ENCODE measurements around the gene GTPBP4. TPM values are rescaled to one million over a fixed set of nuclear protein-coding genes. Genes with fewer than 3 reads are reported as not detected.
"Not testable (repeated sequence)": the region's sequence is repeated elsewhere in the genome, so short reads cannot be mapped to it uniquely, and the experiment has no call there.

The GTPBP4 gene
- total RNA-seq, 2 experiments from 2014 or later: 109 to 116 TPM

GRCh38 chr10:1061930-1062774 is 73.9 kb downstream of the GTPBP4 start:
- ChIA-PET POLR2A (no interaction called here), CTCF (interaction anchor here (0.6 to 2.9 kb wide), 3 partner anchors 10 to 26 kb away, joined by 3 to 14 read pairs (median 8); no protein-coding TSS in a partner anchor)
- Mint-ChIP-seq H3K27ac (peak overlapping the region; percentile 76), H3K4me1 (peaks cover 80% of the 10 kb centered on the region), H3K36me3 (ENCODE audit: low read depth) (peaks cover 15% of the 10 kb centered on the region), H3K27me3 (no peaks in the 10 kb centered on the region), H3K9me3 (ENCODE audit: low read depth) (no peaks in the 10 kb centered on the region), H3K4me3 (peak overlapping the region; percentile 21)
- intact Hi-C loops (cut with DNase I, micrococcal nuclease): no loop called here
- DNase-seq: no peak
- ATAC-seq: no peak

GRCh38 chr10:1063232-1063865 is 75.1 kb downstream of the GTPBP4 start:
- peaks cover 13% of the 10 kb centered on the region for H3K36me3 Mint-ChIP-seq (ENCODE audit: low read depth)
- POLR2A ChIA-PET: no interaction called here
- peaks cover 81% of the 10 kb centered on the region for H3K4me1 Mint-ChIP-seq
- peak overlapping the region; percentile 76 for H3K27ac Mint-ChIP-seq
- DNase-seq: no peak
- no peaks in the 10 kb centered on the region for H3K9me3 Mint-ChIP-seq (ENCODE audit: low read depth)
- ATAC-seq: peak; percentile 66
- intact Hi-C loops (cut with DNase I, micrococcal nuclease): no loop called here
- no peaks in the 10 kb centered on the region for H3K27me3 Mint-ChIP-seq
- H3K4me3 Mint-ChIP-seq: peak overlapping the region; percentile 21
- CTCF ChIA-PET: interaction anchor here (1.1 to 2.9 kb wide), 2 partner anchors 12 to 75 kb away, joined by 3 to 14 read pairs; partner anchors contain the start of gene GTPBP4

GRCh38 chr10:1064964-1065247 is 76.7 kb downstream of the GTPBP4 start:
- ChIA-PET CTCF (no interaction called here), POLR2A (no interaction called here)
- H3K4me1 Mint-ChIP-seq: peaks cover 84% of the 10 kb centered on the region
- peaks cover 10% of the 10 kb centered on the region for H3K36me3 Mint-ChIP-seq (ENCODE audit: low read depth)
- H3K9me3 Mint-ChIP-seq (ENCODE audit: low read depth): no peaks in the 10 kb centered on the region
- H3K27me3 Mint-ChIP-seq: no peaks in the 10 kb centered on the region
- no peak overlapping the region for H3K4me3 Mint-ChIP-seq
- intact Hi-C loops (cut with DNase I, micrococcal nuclease): no loop called here
- H3K27ac Mint-ChIP-seq: peak overlapping the region; percentile 76
- ATAC-seq (no peak), DNase-seq (no peak)

GRCh38 chr10:1066734-1067133 is 78.5 kb downstream of the GTPBP4 start:
- H3K4me3 Mint-ChIP-seq; intact Hi-C loops (cut with DNase I, micrococcal nuclease); H3K27me3 Mint-ChIP-seq; H3K36me3 Mint-ChIP-seq (ENCODE audit: low read depth); DNase-seq; ATAC-seq; H3K27ac Mint-ChIP-seq; H3K9me3 Mint-ChIP-seq (ENCODE audit: low read depth); POLR2A ChIA-PET: not testable (repeated sequence)
- CTCF ChIA-PET: interaction anchor here (0.7 kb wide), 1 partner anchor 78 kb away, joined by 3 read pairs; no protein-coding TSS in a partner anchor
- H3K4me1 Mint-ChIP-seq: peaks cover 70% of the 10 kb centered on the region

- no peaks in the 10 kb centered on the region for H3K9me3 Mint-ChIP-seq (ENCODE audit: low read depth)
- intact Hi-C loops (cut with DNase I, micrococcal nuclease): no loop called here
- H3K27me3 Mint-ChIP-seq: no peaks in the 10 kb centered on the region
- CTCF ChIA-PET: no interaction called here
- ATAC-seq (peak; percentile 79), DNase-seq (no peak)
- no peak overlapping the region for H3K4me3 Mint-ChIP-seq
- peaks cover 50% of the 10 kb centered on the region for H3K4me1 Mint-ChIP-seq
- peak overlapping the region; percentile 27 for H3K27ac Mint-ChIP-seq
- POLR2A ChIA-PET: interaction anchor here (0.6 to 1.0 kb wide), 3 partner anchors 20 to 176 kb away, joined by 3 to 4 read pairs (median 4); partner anchors contain the start of gene IDI1
- H3K36me3 Mint-ChIP-seq (ENCODE audit: low read depth): peaks cover 14% of the 10 kb centered on the region
These were observed 80.4 kb downstream of the GTPBP4 start for GRCh38 chr10:1068380-1069361.

Other genes starting within 250 kb of the GTPBP4 start
- gene LARP4B, start 56.7 kb upstream of the GTPBP4 start, total RNA-seq: 10 to 100 TPM; 88.2 to 97.5 TPM
- gene IDI2, start 37.4 kb downstream of the GTPBP4 start, total RNA-seq: not detected
- gene IDI1, start 60.7 kb downstream of the GTPBP4 start, total RNA-seq: 10 to 100 TPM; 40.4 to 66.0 TPM
- 10 to 100 TPM; 16.3 to 16.8 TPM for gene WDR37, start 68.0 kb downstream of the GTPBP4 start, total RNA-seq